ENCODE data around the gene PSMB1. TPM values are rescaled to one million over a fixed set of nuclear protein-coding genes. Genes with fewer than 3 reads are reported as not detected.

Gene PSMB1
- total and polyA plus RNA-seq, 2 donors (not counting 1 experiment from before 2014, with no cell fraction given), result 94.3 to 134 TPM

GRCh38 chr6:170500955-170501590 is 52.0 kb downstream of the PSMB1 start:
- no peak for ATAC-seq (ENCODE audit: low read depth)

More at GRCh38 chr6:170500955-170501590, 52.0 kb downstream of the PSMB1 start:
- Mint-ChIP-seq H3K4me1 (no peaks in the 10 kb centered on the region), H3K27ac (no peak overlapping the region), H3K27me3 (peaks cover 56% of the 10 kb centered on the region), H3K4me3 (no peak overlapping the region), H3K9me3 (ENCODE audit: insufficient read depth) (peaks cover 15% of the 10 kb centered on the region)
- Histone ChIP-seq H3K27me3 (replicated peaks in 1 of 4; ENCODE audit: control extremely low read depth in 1 of 4, control insufficient read depth in 3 of 4, insufficient read depth in 4 of 4, low read length in 3 of 4) (peaks cover 0 to 25% (median 7%) of the 10 kb centered on the region in 4 experiments), H3K9me3 (ENCODE audit: control extremely low read depth in 1 of 3, control insufficient read depth in 2 of 3, insufficient read depth in 1 of 3, low read length in 2 of 3) (peaks cover 0 to 31% (median 4%) of the 10 kb centered on the region in 3 donors), H2AFZ (ENCODE audit: insufficient read depth, low read depth, low read length, poor library complexity, severe bottlenecking) (no peak overlapping the region), H3K27ac (ENCODE audit: low read length in 2 of 2) (no peak overlapping the region), H4K20me1 (ENCODE audit: control insufficient read depth, insufficient read depth, low read length, poor library complexity, severe bottlenecking) (no peaks in the 10 kb centered on the region), H3K36me3 (replicated peaks in 1 of 2; ENCODE audit: control extremely low read depth in 1 of 2, control insufficient read depth in 1 of 2, extremely low read depth in 1 of 2, insufficient read depth in 2 of 2, low read length in 1 of 2) (no peaks in the 10 kb centered on the region), H3K79me2 (ENCODE audit: control insufficient read depth, insufficient read depth, low read length) (no peaks in the 10 kb centered on the region), H3K4me3 (ENCODE audit: control extremely low read depth in 1 of 5, extremely low read depth in 1 of 5, insufficient read depth in 1 of 5, low read depth in 2 of 5, low read length in 4 of 5) (no peak overlapping the region), H3K4me1 (ENCODE audit: control insufficient read depth in 2 of 2, insufficient read depth in 2 of 2, low read length in 2 of 2) (no peaks in the 10 kb centered on the region), H3K4me2 (replicated peaks; ENCODE audit: low read depth, low read length, poor library complexity, severe bottlenecking) (no peak overlapping the region), H3K9ac (ENCODE audit: low read length) (no peak overlapping the region)
- WGBS (ENCODE audit: insufficient coverage), result 53% methylated on average over 3 of the region's 3 CpGs
- TF ChIP-seq EZH2 (IDR thresholded peaks at IDR 0.05; ENCODE audit: borderline replicate concordance, insufficient read depth, low read depth, low read length, poor library complexity, severe bottlenecking), result no peak
- no peak for TF ChIP-seq CTCF (IDR thresholded peaks at IDR 0.05)
- CTCF ChIA-PET, result interaction anchor here (1.0 kb wide), 1 partner anchor 16 kb away, joined by 3 read pairs; no protein-coding TSS in a partner anchor
- DNase-seq, result no peak
- POLR2A ChIA-PET, result no interaction called here
- intact Hi-C loops (cut with micrococcal nuclease), result no loop called here
